GM19455 (cell line): ENCODE results near the gene CUBN.
A peak's percentile ranks its signal among the peaks of the same experiment; 100 is the strongest.
"Not testable (repeated sequence)": the region's sequence is repeated elsewhere in the genome, so short reads cannot be mapped to it uniquely, and the experiment has no call there.

Experiments used
- ATAC-seq: cut with Tn5 transposase; IDR thresholded peaks from one replicate; pipeline ENCODE4 v1.9.1; 2021; ENCODE audit not compliant: unreplicated experiment

Gene CUBN

GRCh38 chr10:17019696-17020095 lies 109.9 kb downstream of the CUBN start:
- ATAC-seq, result no peak

GRCh38 chr10:17013131-17013983 lies 116.3 kb downstream of the CUBN start:
- ATAC-seq, result not testable (repeated sequence)

GRCh38 chr10:17012731-17013130 lies 116.9 kb downstream of the CUBN start:
- not testable (repeated sequence) for ATAC-seq

DNA sequence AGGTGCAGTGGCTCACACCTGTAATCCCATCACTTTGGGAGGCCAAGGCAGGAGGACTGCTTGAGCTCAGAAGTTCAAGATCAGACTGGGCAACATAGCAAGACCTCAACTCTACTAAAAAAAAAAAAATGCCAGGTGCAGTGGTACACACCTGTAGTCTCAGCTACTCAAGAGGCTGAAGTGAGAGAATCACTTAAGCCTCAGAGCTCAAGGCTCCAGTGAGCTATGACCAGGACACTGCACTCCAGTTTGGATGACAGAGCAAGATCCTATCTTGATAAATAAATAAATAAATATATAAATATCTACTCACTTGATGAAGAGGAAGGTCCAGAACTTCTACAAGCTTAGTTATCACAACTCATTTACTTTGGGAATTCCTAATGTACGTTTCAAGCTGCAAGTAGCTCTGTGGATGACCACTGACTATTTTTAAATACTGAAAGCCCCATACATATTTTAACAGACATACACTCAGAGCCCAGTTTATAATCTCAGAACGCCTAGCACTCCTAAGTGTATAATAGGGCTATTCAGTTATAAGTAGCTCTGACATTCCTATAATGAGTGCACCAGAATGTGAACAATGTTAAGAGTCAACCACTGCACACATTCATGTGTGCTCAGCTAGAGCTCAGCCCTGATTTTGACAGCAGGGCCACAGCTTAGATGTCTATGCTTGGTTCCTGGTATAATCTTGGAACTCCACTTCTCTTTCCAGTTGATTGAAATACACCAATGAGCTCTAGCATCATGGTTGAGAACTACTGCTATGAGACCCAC lies 119.1 kb downstream of the CUBN start:
- no peak for ATAC-seq

DNA sequence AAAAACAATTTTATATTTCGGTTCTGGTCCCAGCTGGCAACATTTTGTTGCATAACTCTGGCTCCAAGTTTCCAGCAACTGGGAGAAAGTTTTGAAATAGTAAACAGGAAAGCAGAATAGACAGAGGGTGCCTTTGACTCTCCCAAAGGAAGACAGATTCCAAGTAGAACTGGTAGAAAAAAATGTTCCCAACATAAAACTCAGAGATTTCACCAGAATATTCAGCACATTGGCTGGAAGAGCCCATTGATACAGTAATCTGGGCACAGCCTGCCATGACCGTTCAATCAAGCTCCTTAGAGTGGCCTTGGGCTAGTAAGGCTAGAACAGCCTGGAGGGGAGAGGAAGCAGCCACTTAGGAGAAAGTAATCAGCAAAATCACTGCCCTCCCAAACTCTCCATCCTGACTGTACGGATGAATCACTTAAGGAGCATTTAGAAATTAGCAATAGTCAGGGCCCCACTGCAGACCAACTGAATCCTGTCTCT lies 120.4 kb downstream of the CUBN start:
- no peak for ATAC-seq

DNA sequence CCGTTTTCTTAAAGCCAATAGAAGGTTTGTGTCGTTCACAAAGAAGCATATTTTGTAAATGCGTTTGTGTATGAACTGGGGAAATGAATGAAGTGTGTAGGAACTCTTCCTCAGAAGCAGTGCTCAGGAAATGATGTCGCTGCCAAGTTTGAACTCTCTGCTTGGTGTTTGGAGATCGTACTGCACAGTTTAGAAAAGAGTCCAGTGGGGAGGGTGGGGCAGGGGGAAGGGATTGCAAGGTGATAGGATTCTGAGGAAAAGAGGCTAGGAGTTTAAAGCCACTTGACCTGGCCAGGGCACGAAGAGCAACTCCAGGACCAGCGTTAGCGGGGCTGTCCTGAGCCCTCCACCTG lies 122.2 kb downstream of the CUBN start:
- no peak for ATAC-seq

DNA sequence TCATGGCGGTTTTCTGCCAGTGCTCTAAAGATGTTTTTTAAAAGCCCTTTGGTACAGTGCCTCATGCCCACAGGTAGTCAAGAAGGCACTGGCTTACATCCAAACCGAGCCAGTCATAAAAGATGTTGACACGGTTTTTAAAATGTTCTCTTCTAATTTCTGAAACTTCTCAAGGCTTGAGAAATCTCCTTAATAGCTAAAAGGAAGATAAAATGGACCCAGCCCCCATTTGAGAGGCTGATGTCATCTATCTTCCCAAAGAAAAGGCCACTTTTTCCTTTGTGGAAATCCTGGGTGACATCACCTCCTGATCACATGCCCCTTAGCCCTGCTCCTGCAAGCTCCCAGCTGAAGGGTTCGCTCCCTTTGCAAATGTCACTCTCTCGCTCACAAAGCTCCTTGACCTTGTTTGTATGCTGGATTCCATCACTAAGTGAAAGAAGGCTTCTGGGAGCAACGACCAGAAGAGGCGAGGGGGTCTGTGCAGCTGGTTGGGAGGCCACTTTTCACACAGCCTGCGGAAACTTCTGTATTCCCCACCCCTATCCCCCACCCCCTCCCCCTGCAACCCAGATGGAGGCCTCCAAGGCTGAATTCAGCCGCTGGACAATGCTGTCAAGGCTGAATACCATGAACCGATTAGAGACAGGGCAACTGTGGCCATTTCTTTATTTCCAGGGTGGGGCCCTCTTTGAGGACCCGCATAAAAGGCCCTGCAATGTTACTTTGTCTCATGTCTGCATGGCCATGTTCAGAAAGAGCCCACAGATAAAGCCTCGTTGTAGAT lies 122.8 kb downstream of the CUBN start:
- ATAC-seq, result no peak

DNA sequence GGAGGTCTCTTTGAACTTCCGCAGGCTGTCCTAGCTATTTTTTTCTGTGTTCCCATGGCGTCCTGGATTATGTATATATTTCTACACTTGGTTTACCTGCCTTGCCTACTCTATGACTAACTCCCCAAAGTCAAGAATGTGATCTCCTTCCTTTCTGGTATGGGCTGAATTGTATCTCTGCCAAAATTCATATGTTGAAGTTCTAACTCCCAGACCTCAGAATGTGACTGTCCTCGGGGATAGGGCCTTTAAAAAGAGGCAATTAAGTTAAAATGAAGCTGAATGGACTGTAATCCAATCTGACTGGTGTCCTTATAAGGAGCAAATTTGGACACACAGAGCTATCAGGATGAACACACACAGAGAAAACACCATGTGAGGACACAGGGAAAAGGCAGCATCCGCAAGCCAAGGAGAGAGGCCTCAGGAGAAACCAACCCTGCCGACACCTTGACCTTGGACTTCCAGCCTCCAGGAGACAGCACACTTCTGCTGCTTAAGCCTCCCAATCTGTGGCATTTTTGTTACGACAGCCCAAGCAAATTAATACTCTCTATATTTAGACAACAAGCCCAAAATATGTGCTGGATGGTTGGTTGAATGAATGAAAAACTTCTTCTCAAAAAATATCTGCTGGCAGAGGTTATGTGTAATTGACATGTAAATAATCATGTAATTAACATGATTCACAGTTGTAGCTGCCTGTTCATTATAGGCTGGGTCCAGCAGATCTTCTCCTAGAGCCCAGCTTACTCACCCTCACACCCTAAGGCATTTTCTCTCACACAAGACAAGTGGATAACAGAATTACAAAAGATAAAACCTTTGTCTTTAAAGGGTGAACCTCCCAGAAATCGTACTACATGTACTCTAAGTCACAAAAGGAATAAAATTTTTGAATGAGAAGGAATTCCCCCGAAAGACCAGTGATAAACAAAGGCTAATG lies 123.7 kb downstream of the CUBN start:
- no peak for ATAC-seq

DNA sequence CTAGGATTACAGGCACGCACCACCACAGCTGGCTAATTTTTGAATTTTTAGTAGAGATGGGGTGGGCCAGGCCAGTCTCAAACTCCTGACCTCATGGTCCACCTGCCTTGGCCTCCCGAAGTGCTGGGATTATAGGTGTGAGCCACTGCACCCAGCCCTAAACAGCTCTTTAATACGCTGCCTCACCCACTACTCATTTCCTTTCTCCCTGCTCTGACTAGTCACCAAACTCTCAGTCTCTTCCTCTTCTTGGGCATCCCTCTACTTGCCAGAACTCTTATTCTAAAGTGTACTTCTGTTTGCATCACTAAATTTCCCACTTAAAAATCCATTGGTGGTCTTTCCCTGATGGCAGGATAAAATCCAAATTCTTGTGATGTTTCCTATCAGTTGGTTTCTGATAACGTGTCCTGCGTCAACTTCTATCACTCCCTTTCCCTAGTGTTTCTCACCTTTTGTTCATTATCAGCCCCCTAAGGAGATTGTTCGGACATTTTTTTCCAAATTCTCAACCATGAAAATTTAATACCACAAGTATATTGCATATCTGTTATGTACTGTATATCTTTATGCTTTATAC lies 124.7 kb downstream of the CUBN start:
- ATAC-seq, result no peak

DNA sequence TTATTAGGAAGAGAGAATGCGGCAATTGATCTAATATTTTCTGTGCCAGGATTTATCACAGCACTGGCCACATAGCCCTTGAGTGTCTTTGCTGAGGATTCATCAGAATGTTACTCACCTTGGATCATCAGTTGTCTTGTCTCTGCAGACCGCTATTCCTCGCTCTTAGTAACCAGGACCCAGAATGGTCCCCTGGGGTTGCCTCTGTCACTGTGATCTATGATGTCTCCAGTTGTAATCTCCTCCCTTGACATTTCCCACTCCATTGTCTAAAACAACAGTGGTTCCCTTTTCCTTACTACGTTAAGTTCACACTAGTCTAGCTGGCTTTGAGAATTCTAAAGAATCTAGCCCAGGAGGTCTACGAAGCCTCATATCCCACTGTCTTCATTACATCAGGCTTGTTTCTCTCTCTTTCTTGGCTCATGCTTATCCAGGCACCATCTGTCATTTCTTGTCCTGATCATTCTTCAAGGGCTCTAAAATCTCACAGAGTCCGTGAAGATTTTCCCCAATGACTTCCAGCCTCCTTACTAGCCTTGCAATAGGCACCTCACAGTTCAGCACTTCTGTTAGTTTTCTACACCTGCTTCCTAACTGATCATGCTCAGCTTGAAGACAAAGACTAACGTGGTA lies 125.8 kb downstream of the CUBN start:
- no peak for ATAC-seq

GRCh38 chr10:17003151-17003550 lies 126.5 kb downstream of the CUBN start:
- no peak for ATAC-seq

DNA sequence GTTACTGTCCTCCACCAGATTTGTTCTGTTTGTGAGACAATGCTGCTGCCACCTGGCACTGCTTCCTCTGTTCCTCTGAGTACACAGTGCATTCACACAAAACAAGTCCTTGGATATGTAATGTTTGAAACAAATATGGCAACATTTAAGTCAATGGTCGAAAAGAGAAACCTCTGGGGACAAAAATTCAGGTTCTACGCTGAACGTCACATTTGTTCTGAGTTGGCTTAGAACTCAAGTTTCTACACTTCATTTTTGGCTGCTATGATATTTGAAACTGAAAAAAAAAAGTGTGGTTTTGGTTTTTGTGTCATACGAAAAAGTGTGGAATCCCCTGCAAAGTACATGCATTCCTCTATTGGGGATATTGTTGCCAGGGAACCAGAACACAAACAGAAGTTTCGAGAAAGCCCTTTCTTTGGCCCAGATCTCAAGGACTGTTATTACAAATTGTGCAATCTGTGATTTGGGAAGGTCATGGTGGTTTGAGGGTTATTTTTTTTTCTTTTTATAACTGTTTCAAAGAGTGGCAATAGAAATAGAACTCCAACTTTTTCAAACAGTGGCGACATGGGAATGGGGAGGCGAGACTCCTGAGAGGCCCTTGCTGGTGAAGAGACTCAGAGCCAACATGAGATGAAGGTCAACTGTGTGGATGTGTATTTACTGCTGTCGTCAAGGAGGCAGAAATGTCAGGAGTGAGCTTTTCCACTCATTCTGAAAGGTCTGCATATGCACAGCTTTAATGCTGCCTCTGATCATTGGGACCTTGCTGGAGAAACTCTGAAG lies 127.5 kb downstream of the CUBN start:
- ATAC-seq, result peak; percentile 61

GRCh38 chr10:17001297-17001744 lies 128.3 kb downstream of the CUBN start:
- no peak for ATAC-seq

GRCh38 chr10:16999665-17000451 lies 129.8 kb downstream of the CUBN start:
- no peak for ATAC-seq

DNA sequence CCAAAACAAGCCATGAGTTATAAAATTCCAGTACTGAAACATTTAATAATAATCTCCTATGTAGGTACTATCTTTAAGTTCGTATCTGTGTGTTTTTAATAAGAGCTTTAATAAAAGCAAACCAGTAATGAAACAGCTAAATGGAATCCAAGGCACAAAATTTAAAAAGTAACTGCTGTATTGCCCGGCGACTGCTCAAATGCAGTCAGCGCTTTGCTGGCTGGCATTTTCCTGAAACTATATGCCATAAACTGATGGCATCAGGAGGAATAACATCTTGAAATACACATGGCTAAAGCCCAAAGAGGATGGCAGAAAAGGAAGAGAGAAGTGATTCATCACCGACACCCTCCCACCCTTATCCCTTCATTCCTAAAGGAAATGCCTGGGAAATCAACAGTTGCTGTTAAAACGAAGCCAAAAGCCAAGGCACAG lies 133.1 kb downstream of the CUBN start:
- no peak for ATAC-seq

DNA sequence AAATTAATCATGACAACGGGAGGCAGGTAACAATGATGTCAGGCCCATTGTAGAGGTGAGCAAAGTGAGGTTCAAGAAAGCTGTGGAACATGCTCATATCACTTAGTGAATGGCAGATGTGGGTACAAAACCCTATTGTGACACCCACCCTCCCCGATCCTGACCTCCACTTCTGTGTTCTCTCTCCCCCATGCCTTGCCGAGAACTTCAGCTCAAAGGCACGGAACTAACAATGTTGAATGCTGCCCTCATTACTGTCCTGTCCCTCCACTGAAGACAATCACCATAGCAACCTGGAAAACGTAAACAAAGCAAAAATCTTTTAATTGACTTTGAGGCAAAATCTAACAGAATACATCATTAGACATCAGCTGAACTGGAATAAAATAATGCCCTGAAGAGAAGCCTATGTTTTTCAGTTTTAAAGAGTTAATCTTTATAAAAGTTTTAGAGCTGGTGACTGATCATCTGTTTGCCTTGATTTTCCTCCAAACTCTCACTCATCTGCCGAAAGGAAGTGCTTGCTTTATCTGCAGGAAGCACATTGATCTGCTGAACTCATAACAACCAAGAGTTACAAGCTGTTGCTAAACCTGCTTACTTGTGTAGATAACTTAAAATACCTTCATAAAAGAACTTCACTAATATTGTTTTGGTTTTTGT lies 133.6 kb downstream of the CUBN start:
- no peak for ATAC-seq

- ATAC-seq, result no peak
Measured at GRCh38 chr10:16993186-16993585, 136.4 kb downstream of the CUBN start.
